Measurements from ENCODE around the gene LRRC8D. TPM values are rescaled to one million over a fixed set of nuclear protein-coding genes. Genes with fewer than 3 reads are reported as not detected.

Gene LRRC8D
- total RNA-seq, 2 donors from 2014 or later, result 7.6 to 13.0 TPM

DNA sequence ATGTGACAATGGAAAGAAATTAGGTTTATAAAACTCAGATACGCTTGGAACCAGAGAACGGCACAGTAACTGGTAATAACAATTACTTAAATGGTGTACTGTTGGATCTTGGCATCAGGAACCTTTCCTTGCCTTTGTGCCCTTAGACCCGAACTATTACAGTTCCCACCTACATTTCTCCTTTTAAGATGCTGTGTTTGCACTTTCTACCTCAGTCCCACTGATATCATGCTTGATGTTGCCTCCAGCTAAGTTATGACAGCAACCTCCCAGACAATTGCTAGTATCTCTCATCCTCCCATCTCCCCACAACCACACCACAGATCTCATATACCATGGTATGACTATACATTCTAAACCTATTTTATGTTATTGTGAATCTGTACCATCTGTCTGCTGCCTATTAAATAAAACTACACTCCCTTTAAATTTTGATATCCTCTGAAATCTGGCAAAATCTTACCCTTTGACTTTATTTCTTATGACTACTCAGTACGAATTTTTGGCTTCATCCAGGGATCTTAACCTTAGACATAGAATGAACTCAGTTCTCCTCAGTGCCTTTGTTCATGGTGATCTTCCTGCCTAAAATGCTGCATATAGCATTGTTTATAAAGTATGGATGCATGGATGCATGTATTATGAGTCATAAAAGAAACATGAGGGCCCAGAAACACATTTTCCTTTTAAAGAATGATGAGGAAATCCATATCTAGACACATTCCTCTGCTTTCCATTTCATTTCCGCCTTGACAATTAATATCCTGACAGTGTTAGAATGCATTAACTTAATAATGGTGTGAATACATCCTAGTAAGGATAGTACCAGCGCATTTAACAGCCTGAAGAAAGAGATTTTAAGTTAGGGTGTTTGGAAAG is 64.1 kb downstream of the LRRC8D start:
- intact Hi-C loops (cut with DNase I), result no loop called here
- WGBS, 2 donors, result 88 to 92% methylated on average over 6 of the region's 6 CpGs
- no peak overlapping the region for H3K4me3 ChIP-seq
- H3K36me3 ChIP-seq (replicated peaks in 1 of 2; ENCODE audit: insufficient read depth in 1 of 2, low read depth in 2 of 2), result no peaks in the 10 kb centered on the region
- H3K9me3 ChIP-seq, result no peaks in the 10 kb centered on the region
- H3K4me1 ChIP-seq, result no peaks in the 10 kb centered on the region
- DNase-seq, result no peak
- no peak overlapping the region for H3K27ac ChIP-seq
- no peak for ATAC-seq
- H3K27me3 ChIP-seq, result no peaks in the 10 kb centered on the region
- TF ChIP-seq, protein P1, sequence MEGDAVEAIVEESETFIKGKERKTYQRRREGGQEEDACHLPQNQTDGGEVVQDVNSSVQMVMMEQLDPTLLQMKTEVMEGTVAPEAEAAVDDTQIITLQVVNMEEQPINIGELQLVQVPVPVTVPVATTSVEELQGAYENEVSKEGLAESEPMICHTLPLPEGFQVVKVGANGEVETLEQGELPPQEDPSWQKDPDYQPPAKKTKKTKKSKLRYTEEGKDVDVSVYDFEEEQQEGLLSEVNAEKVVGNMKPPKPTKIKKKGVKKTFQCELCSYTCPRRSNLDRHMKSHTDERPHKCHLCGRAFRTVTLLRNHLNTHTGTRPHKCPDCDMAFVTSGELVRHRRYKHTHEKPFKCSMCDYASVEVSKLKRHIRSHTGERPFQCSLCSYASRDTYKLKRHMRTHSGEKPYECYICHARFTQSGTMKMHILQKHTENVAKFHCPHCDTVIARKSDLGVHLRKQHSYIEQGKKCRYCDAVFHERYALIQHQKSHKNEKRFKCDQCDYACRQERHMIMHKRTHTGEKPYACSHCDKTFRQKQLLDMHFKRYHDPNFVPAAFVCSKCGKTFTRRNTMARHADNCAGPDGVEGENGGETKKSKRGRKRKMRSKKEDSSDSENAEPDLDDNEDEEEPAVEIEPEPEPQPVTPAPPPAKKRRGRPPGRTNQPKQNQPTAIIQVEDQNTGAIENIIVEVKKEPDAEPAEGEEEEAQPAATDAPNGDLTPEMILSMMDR (IDR thresholded peaks at IDR 0.05), result no peak
- TF ChIP-seq POLR2A (IDR thresholded peaks at IDR 0.05), result no peak

DNA sequence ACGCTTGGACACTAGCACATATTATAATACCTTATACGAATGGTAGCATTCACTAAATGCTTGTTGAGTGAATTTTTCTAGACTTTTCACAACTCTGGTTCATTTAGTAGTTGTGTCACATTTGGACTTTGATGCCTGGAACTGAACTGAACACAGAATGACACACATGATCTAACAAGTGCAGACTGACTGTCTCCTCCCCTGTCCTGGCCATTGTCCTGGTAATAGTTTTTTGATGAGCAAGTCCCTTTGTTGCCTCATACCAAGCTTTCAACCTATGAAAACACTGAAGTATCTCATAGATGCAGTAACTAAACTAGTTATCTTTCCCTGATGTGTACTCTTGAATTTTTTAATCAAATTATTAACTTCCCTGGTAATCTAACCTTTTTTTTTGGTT is 66.4 kb downstream of the LRRC8D start:
- intact Hi-C loops (cut with DNase I), result no loop called here
- H3K4me3 ChIP-seq, result no peak overlapping the region
- TF ChIP-seq, protein P1 (IDR thresholded peaks at IDR 0.05), result no peak
- no peak for TF ChIP-seq POLR2A (IDR thresholded peaks at IDR 0.05)

DNA sequence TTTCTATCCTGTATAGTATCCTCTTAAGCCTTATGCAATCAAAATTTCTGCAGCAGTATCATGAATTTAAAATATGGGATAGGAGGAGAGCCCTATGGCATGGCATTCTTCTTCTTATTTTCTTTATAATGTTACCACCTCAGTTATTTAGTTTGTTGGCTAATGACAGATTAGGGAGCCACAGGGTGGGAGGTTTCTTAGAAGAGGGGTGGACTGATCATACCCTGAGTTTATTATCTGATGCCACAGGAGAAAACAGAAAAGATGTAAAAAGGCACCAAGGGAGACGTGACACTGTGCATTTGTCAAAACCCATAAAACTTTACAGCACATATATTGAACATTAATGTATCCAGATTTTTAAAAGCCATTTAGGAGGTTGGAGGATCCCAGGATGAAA is 66.9 kb downstream of the LRRC8D start:
- intact Hi-C loops (cut with DNase I), result no loop called here
- DNase-seq (no peak), ATAC-seq (no peak)
- WGBS, 2 donors, result 91 to 98% methylated on average over 1 of the region's 1 CpG
- Histone ChIP-seq H3K4me1 (peaks cover 8% of the 10 kb centered on the region), H3K36me3 (replicated peaks in 1 of 2; ENCODE audit: insufficient read depth in 1 of 2, low read depth in 2 of 2) (no peaks in the 10 kb centered on the region), H3K27ac (no peak overlapping the region), H3K4me3 (no peak overlapping the region), H3K9me3 (no peaks in the 10 kb centered on the region), H3K27me3 (no peaks in the 10 kb centered on the region)
- TF ChIP-seq, protein P1 (IDR thresholded peaks at IDR 0.05), result no peak
- no peak for TF ChIP-seq POLR2A (IDR thresholded peaks at IDR 0.05)

More for the DNA sequence above, 66.4 kb downstream of the LRRC8D start:
- Histone ChIP-seq H3K4me1 (peaks cover 8% of the 10 kb centered on the region), H3K9me3 (no peaks in the 10 kb centered on the region), H3K27ac (no peak overlapping the region), H3K27me3 (no peaks in the 10 kb centered on the region), H3K36me3 (replicated peaks in 1 of 2; ENCODE audit: insufficient read depth in 1 of 2, low read depth in 2 of 2) (no peaks in the 10 kb centered on the region)
- ATAC-seq (no peak), DNase-seq (no peak)
- 96 to 97% methylated on average over 2 of the region's 2 CpGs for WGBS, 2 donors

DNA sequence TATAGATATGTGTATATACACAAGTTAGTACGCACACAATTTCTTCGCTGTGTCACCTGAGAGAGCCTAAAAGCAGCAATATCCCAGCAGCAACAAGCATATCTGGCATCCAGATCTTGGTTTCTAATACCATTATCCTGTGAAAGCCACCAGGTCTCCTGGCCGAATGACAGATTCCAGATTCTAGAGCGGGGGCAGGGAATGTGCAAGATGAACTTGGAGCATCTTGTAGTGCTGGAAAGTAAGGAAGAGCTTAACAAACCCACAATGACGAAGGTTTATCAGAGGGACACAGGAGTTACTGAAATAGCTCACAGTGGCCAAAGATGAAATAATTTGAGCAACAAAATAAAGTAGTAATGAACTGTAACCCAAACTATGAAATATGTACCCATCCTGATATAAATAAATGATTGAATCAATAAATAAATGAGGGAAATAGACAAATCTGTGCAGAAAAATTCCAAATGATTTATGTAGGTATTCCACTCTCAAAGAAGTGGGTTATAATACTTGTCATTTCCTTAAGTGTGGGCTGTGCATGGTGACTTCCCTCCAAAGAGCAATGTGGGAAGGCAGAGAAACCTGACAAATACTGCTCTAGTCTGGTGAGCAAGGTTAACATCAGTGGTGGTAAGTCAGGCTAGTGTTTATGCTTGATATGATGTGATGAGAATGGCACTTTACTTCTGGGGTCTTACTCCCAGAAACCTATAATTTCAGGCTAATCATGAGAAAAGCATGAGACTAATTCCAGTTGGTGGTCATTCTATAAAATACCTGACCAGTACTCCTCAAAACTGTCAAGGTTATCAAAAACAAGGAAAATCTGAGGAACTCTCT is 67.9 kb downstream of the LRRC8D start:
- no peak for TF ChIP-seq POLR2A (IDR thresholded peaks at IDR 0.05)
- TF ChIP-seq, protein P1 (IDR thresholded peaks at IDR 0.05), result no peak
- Histone ChIP-seq H3K4me1 (peaks cover 8% of the 10 kb centered on the region), H3K9me3 (no peaks in the 10 kb centered on the region), H3K36me3 (replicated peaks in 1 of 2; ENCODE audit: insufficient read depth in 1 of 2, low read depth in 2 of 2) (no peaks in the 10 kb centered on the region), H3K4me3 (no peak overlapping the region), H3K27ac (no peak overlapping the region), H3K27me3 (no peaks in the 10 kb centered on the region)
- WGBS, 2 donors, result 80 to 88% methylated on average over 5 of the region's 5 CpGs
- intact Hi-C loops (cut with DNase I), result no loop called here
- DNase-seq, result no peak
- no peak for ATAC-seq
